ENCODE data around the gene AMMECR1L. TPM values are rescaled to one million over a fixed set of nuclear protein-coding genes. Genes with fewer than 3 reads are reported as not detected.
"Not testable (repeated sequence)": the region's sequence is repeated elsewhere in the genome, so short reads cannot be mapped to it uniquely, and the experiment has no call there.

Gene AMMECR1L
- total and polyA plus RNA-seq, 2 of the 13 experiments (the other 11 are each of a cell fraction or from before 2014, with no cell fraction given): 9.1 to 14.2 TPM

DNA sequence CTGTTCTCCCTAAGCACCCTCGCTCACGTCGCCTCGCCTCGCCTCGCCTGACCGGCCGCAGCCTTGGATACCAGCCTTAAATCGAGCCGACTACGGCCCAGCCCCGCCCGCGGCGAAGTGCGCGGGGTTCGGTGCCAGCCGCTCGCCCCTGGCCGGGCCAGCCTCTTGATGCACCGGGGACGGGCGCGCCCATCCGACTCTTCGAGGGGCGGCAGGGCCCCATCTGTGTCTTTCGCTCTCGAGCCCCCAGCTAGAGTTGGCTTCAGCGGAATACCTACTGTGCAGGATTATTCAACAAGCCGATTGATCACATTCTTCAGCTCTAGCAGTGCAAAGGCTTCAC, 808 bp upstream of the AMMECR1L start (continued):
- TF ChIP-seq ZNF34 (CRISPR knock-in tag; IDR thresholded peaks at IDR 0.05; ENCODE audit: borderline replicate concordance) (0 out of 2 replicates have a peak, but pooled peaks have one; percentile 10), MEIS1 (CRISPR knock-in tag; IDR thresholded peaks at IDR 0.05; ENCODE audit: borderline replicate concordance) (0 out of 2 replicates have a peak, but pooled peaks have one; percentile 64), PHF20 (CRISPR knock-in tag; IDR thresholded peaks at IDR 0.05) (0 out of 2 replicates have a peak, but pooled peaks have one; percentile 6), HDAC1 (CRISPR knock-in tag; IDR thresholded peaks at IDR 0.05) (0 out of 2 replicates have a peak, but pooled peaks have one; percentile 2), ZFX (CRISPR knock-in tag; IDR thresholded peaks at IDR 0.05; ENCODE audit: low read depth) (peak; percentile 67)

GRCh38 chr2:127884861-127885740, 655 bp downstream of the AMMECR1L start:
- H4K20me1 ChIP-seq (ENCODE audit: insufficient read depth, low read length); BruUV-seq (replicated peaks); DNase-seq (ENCODE audit: low spot score); in situ Hi-C loops (cut with HindIII; ENCODE audit: extremely low pct_ligation_motif_present, low pct_unique_long_range_greater_than_20kb); CTCF ChIA-PET (ENCODE audit: low intra/inter-chr PET ratio, low total read pairs); FAIRE-seq; H3K27me3 ChIP-seq (ENCODE audit: control insufficient read depth in 1 of 2, insufficient read depth in 2 of 2, low read length in 2 of 2); H3K9me3 ChIP-seq (ENCODE audit: low read length); H2AFZ ChIP-seq (ENCODE audit: low read length); TF ChIP-seq FOXA1, FOXP1 (IDR thresholded peaks at IDR 0.05): not testable (repeated sequence)
- H3K36me3 ChIP-seq (replicated peaks in 1 of 2; ENCODE audit: control insufficient read depth in 1 of 2, insufficient read depth in 2 of 2, low read length in 2 of 2): peaks cover 5 to 31% of the 10 kb centered on the region in 2 experiments
- H3K79me2 ChIP-seq (ENCODE audit: insufficient read depth, low read length): peaks cover 60% of the 10 kb centered on the region
- intact Hi-C loops (cut with micrococcal nuclease; ENCODE audit: unreplicated experiment): loop anchor here (10.0 kb wide), 1 partner anchor 90 kb away; no protein-coding TSS in a partner anchor
- H3K9ac ChIP-seq (ENCODE audit: insufficient read depth, low read depth, low read length): peak overlapping the region; percentile 63
- under 1% methylated on average over 25 of the region's 61 CpGs for WGBS (ENCODE audit: low lambda C conversion rate)
- H3K4me1 ChIP-seq (ENCODE audit: insufficient read depth, low read length): peaks cover 58% of the 10 kb centered on the region
- ATAC-seq: peak; percentile 45
- peak overlapping the region; percentile 62 to 77 (median 68) for H3K4me3 ChIP-seq (replicated peaks in 1 of 3; ENCODE audit: insufficient read depth in 1 of 3, low read depth in 2 of 3, low read length in 3 of 3)
- peak overlapping the region; percentile 5 for H3K27ac ChIP-seq (ENCODE audit: extremely low read length, insufficient read depth, low read length)
- POLR2A ChIA-PET: interaction anchor here (0.6 to 1.0 kb wide), 2 partner anchors 28 to 206 kb away, joined by 3 read pairs; partner anchors contain the start of gene UGGT1
- peak overlapping the region; percentile 85 for H3K4me2 ChIP-seq (ENCODE audit: low read depth, low read length)
- TF ChIP-seq ZNF501 (CRISPR knock-in tag; IDR thresholded peaks at IDR 0.05) (0 out of 2 replicates have a peak, but pooled peaks have one; percentile 24), ZBTB38 (CRISPR knock-in tag; IDR thresholded peaks at IDR 0.05) (0 out of 2 replicates have a peak, but pooled peaks have one; percentile 15), FOXA1 (CRISPR knock-in tag; IDR thresholded peaks at IDR 0.05) (peak; percentile 56; the same call in 1 of the 2 replicates), HOXA9 (CRISPR knock-in tag; IDR thresholded peaks at IDR 0.05; ENCODE audit: borderline replicate concordance) (0 out of 2 replicates have a peak, but pooled peaks have one; percentile 41), SAP130 (CRISPR knock-in tag; IDR thresholded peaks at IDR 0.05; ENCODE audit: low read depth) (peak; percentile 24; the same call in 1 of the 2 replicates), ZFX (CRISPR knock-in tag; IDR thresholded peaks at IDR 0.05; ENCODE audit: low read depth) (peak; percentile 27; the same call in 1 of the 2 replicates), LCORL (IDR thresholded peaks at IDR 0.05) (0 out of 2 replicates have a peak, but pooled peaks have one; percentile 20), LCORL (CRISPR knock-in tag; IDR thresholded peaks at IDR 0.05) (0 out of 2 replicates have a peak, but pooled peaks have one; percentile 36), SKI (IDR thresholded peaks at IDR 0.05; ENCODE audit: partially characterized antibody) (peak; percentile 6), FOXP1 (CRISPR knock-in tag; IDR thresholded peaks at IDR 0.05) (peak; percentile 60; the same call in 1 of the 2 replicates), PHF8 (CRISPR knock-in tag; IDR thresholded peaks at IDR 0.05) (peak; percentile 3; the same call in 1 of the 2 replicates), ZNF567 (CRISPR knock-in tag; IDR thresholded peaks at IDR 0.05; ENCODE audit: borderline replicate concordance) (0 out of 2 replicates have a peak, but pooled peaks have one; percentile 46)
- TF ChIP-seq, protein P1, sequence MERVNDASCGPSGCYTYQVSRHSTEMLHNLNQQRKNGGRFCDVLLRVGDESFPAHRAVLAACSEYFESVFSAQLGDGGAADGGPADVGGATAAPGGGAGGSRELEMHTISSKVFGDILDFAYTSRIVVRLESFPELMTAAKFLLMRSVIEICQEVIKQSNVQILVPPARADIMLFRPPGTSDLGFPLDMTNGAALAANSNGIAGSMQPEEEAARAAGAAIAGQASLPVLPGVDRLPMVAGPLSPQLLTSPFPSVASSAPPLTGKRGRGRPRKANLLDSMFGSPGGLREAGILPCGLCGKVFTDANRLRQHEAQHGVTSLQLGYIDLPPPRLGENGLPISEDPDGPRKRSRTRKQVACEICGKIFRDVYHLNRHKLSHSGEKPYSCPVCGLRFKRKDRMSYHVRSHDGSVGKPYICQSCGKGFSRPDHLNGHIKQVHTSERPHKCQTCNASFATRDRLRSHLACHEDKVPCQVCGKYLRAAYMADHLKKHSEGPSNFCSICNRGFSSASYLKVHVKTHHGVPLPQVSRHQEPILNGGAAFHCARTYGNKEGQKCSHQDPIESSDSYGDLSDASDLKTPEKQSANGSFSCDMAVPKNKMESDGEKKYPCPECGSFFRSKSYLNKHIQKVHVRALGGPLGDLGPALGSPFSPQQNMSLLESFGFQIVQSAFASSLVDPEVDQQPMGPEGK (CRISPR knock-in tag; IDR thresholded peaks at IDR 0.05): peak; percentile 82
- TF ChIP-seq, protein P2, sequence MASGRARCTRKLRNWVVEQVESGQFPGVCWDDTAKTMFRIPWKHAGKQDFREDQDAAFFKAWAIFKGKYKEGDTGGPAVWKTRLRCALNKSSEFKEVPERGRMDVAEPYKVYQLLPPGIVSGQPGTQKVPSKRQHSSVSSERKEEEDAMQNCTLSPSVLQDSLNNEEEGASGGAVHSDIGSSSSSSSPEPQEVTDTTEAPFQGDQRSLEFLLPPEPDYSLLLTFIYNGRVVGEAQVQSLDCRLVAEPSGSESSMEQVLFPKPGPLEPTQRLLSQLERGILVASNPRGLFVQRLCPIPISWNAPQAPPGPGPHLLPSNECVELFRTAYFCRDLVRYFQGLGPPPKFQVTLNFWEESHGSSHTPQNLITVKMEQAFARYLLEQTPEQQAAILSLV (CRISPR knock-in tag; IDR thresholded peaks at IDR 0.05; ENCODE audit: borderline replicate concordance): 0 out of 2 replicates have a peak, but pooled peaks have one; percentile 35

Measured in HepG2 (cell line).